NCI-H2081 treated with DMSO at 0.1 percent for 48 hours (cell line): ENCODE measurements around the gene ASNSD1.

Source experiments
- DNase-seq: peaks from one replicate; lab custom pipeline; 2025; lab: John Stamatoyannopoulos, UW

The ASNSD1 gene

DNA sequence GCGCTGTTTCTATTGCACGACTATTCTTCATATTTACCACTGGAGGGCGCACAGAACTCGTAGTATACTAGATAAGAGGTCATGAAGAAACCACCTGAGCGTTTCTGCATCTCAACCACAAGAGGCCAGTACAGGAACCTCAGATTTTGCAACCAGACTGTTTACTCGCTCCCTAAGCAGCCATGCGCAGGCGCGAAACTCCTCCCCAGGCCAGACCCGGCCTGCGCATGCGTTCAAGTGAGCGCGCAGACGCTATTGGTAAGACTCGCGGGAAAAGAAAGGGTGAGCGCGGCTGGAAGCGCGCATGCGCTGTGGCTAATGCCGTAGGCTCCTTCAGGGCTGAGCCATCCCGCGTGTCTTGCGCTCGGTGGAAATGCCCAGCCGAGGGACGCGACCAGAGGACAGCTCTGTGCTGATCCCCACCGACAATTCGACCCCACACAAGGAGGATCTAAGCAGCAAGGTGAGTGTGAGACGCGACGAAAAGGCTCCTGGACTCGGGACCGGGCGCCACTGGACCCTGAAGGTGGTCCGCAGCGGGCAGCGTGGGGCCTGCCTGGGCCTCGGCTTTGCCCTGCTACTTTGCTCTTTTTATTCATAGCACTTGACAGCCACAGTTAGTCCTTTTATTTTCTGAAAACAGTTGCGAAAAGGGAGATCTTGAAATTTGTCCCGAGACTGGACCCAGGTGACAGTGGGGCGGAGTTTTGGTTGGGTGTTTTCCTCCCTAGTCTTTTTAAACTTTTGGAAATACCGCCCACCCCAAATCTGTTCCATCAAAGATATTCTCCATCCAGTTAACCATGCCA, at the start of gene ASNSD1:
Gene ASNSD1 (plus strand): TSS at position 312 of the 809 bp plus-strand sequence. CDS start 4,674 bp downstream, outside the sequence.
- peak; percentile 98 for DNase-seq

DNA sequence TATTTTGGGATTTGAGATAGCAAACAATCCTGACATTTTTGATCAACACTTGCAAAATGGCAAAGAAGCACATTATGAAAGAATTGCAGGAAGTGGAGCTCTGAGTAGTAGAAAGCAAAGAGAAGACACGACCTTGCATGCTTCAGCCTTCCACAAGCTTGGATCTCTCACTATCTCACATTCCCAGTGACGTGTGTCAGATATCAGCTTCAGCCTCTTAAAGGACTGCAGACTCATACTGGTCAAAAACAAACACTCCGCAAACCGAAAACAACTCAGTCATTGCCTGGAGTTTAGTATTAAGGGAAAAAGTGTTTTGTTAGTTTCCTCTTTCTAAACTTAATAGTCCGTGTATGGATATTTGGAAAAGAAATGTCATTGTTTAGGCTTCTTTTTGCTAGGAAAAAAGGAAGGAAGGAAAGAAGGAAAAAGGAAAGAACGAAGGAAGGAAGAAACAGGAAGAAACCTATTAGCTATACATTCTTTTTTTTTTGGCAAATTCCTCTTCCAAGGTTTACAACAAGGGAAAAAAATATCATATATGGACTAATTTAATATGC, 48.1 kb upstream of the ASNSD1 start:
- no peak for DNase-seq

DNA sequence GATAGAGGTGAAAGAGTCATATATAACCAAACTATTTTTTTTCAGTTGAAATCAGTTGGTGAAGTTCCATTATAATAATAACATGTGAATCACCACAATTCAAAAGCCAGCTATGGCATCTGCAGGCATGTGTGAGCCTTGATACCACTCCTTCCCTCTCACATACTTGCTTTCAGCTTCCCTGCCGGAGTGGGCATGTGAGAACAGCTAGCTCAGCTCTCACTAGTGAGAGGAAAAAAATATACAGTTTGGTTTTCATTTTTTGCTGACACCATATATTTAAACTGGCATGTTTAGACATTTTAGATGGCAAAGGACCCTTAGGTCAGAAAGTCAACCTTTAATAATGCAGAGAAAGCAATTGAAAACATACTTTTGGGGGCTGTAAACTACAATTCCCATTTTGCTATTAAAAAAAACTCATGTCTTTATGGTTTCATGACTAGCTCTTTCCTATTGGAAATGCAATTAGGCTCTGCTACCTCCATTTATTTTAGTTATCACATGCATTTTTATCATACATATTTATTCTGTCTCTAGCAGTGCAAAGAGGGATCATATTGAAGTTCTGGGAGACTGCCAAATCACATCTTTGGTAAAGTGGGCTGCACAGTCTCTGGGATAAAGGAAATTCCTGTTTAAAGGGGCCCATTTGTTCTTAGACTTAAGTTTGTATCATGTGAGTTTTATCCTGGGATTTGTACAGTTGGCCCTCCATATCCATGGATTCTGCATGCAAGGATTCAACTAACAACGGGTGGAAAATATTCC, 47.4 kb upstream of the ASNSD1 start:
- DNase-seq, result no peak

DNA sequence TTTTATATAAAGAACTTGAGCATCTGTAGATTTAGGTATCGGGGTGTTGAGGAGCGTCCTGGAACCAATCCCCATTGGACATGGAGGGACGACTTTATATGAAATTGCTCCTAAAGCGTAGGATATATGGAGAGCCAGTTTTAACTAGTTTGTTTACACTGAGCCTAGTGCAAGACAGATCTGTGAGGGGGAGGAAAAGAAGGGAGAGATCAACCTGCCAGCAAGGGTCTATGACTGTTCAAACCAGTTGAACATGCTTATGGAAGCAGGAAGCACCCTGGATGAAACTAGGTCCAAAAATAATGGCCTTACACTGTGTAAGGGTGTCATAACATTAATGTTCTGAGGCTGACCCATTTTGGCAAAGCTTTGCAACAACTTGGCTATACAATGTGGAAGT, 46.7 kb upstream of the ASNSD1 start:
- DNase-seq, result no peak

- no peak for DNase-seq
These were observed 43.1 kb upstream of the ASNSD1 start for GRCh38 chr2:189618197-189618596.

DNA sequence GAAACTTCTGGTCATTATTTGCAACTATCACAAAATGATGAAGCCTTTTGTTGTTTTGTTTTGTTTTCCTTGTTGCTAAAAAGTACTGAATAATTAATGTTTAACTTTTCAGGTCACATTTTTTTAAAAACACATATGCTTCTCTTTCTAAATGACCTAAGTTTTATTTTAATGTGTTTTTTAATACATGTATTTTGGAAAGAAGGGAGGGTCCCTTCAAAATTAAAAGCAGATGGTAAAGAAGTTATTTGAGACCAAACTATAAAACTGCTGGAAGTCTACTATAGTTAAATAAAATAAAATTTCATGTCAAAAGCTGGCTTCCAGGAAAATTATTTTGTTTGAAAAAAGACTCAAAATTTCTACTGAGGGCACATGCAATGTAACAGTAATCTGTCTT, 39.5 kb upstream of the ASNSD1 start:
- no peak for DNase-seq

GRCh38 chr2:189623049-189623448, 38.2 kb upstream of the ASNSD1 start:
- DNase-seq, result no peak

GRCh38 chr2:189624648-189625355, 36.5 kb upstream of the ASNSD1 start:
- DNase-seq, result no peak

DNA sequence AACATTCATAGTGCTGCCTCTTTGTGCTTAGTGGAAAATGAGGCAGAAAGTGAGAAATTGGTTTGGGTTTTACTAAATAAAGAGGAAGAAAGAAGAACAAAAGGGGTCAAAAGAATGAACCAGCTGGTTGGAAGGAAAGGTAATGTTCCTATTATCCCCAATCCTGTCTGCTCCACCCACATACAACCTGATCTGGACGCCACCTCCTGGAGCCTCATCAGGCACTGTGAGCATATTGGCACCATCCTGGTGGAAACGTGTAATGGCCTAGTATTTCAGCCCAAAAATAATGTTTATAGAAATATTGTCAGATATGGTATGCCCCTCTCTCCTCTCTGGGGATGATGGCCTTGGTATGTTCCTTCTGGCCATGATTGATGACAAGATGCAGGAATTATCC, 35.6 kb upstream of the ASNSD1 start:
- no peak for DNase-seq

GRCh38 chr2:189627789-189628188, 33.5 kb upstream of the ASNSD1 start:
- DNase-seq, result no peak

DNA sequence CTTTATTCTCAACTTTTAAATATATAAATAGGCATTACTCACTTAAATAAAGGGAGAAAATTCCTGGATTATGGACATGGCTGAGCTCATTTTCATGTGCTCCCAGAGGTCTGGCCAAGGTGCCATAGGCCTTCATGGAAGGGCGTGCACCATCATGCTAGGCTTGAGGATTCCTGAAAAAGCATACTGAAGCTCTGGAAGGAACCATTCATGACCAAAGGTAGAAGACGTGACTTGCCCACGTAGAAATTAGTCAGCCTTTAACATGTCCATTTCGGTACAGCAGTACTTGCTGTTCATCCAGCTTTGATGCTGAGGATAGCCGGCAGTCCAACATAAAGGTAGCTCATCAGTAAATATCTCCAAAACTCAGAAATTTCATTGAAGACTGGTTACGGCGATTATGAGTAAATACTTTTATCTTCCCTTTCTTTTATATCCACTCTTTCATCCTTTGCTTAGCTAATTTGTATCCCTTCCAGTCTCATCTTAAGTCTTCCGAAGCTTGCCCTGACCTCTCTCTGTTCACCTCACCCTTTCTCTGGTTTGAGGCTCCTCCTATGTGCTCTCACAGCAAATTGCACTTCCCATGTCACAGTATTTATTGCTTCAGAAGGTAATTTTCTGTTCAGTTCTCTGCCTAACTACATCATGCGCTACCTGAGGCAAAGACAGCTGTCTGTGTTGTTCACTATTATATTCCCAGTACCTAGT, 32.3 kb upstream of the ASNSD1 start:
- no peak for DNase-seq

- DNase-seq, result no peak
These were observed 31.5 kb upstream of the ASNSD1 start for GRCh38 chr2:189629531-189630453.

DNA sequence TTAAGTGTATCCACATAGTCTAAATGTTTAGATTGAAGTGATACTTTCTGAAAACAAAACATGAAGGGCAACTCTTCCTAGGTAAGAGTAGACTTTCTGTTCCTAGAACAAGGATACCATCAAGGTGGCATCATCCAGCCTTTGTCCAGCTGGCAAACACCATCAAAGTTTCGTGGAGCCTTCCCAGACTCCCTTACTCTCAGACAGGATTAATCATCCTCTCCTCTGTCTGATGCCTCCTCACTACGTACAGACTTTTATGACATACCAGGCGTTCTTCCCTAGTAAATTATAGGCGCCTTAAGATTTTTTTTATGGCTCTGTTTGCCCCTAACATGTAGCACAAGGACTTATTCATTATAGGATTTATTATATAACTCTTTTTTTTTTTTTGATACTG, 29.4 kb upstream of the ASNSD1 start:
- DNase-seq, result no peak

DNA sequence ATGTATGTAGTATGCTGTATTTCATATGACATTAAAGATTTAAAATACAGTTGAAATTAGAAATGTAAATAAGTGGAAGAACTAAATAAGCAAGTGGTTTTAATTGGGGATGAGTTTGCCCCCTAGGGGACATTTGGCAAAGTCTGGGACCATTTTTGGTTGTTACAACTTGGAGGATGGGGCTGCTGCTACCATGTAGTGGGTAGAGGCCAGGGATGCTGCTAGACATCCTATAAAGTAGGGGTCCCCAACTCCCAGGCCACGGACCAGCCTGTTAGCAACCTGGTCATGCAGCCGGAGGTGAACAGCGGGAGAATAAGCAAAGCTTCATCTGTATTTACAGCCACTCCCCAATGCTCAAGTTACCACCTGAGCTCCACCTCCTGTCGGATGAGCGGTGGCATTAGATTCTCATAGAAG, 27.9 kb upstream of the ASNSD1 start:
- no peak for DNase-seq

DNA sequence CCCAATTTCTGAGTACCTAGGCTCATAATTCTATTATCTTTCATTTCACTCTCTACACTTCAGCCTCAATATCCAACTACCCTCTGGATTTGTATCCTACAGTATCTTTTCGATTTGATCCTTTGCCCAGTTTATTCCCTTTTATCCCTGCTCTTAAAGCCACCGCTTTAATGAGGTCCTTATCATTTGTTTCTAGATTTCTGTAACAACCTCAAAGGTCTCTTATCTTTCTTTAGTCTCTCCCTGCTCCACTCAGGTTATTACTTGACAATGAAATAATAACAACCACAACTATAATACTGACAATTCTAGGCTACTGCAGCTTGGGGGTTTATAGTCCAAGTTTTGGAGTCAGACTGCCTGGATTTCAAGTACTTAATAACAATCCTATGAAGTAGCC, 25.9 kb upstream of the ASNSD1 start:
- no peak for DNase-seq

DNA sequence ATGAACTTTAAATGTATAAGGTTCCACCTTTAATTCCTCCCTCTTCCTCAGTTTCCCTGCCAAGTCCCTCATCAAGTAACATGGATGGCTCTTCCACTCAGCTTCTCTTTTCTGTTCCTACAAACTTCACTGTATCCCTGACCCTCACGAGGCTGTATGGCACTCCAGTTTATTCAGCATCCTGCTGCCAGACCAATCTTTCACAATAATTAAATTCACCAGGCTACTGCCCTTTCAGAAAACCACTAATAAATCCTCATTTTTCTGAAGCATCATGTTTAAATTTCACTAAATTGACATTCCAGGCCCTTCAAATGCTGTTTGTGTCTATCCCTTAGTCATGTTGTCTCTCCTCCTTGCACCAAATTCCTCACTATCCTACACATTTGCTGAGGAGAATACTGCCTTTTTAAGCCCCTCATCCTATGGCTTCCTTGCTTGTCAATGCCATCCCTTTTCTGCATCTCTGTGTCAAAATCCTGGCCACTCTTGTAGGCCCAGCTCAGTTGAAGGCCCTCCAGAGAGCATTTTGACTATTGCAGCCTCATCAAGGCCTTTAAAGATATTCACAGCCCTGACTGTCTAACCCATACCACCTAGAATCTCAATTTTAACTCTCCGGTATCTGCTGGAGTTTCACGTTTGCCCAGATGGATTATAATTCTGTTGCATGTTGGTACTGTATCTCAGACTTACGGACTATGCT, 22.8 kb upstream of the ASNSD1 start:
- DNase-seq, result no peak

DNA sequence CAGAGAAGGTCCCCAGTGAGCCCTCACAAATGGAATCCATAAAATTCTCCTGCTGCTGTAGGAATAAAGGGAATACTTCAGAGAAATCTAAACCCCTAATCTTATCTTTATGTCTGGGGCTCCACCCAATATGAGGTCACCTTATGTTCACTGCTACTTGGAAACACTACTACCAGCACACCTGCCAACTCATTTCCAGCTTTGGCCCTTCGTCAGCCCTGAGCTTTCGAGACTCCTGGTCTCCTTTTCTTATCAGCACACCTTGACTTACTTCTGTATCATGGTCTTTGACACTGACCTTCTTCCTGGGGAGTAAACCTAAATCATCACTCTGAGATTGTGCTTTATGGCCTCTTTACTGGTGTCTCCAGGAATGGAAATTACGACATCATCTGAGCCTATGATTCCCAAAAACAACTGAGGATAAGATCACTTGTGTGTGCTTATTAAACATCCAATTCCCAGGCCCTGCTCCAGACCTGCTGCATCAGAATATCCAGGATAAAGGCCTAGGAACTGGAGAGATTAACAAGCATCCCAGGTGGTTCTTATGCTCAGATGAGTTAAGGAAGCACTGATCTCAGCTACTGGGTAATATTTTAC, 22.2 kb upstream of the ASNSD1 start:
- no peak for DNase-seq

- DNase-seq, result no peak
These were observed 20.3 kb upstream of the ASNSD1 start for GRCh38 chr2:189641002-189641401.

DNA sequence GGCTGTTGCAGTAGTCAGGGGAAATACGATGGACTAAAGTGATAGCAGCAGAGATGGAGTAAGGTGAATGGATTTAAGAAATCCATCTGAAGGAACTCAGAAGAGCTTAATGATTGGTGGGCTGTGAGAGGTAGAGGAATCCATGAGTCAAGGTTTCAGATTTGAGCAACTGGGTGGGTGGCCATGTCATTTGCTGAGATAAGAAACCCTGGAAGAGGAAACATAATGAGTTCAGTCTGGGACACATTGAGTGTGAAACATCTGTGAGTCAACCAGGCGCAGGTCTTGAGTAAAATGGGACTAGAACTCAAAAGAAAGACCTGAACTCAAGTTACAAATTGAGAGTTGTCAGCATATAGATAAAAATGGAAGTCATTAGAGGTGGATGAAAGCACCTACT, 19.7 kb upstream of the ASNSD1 start:
- no peak for DNase-seq

DNA sequence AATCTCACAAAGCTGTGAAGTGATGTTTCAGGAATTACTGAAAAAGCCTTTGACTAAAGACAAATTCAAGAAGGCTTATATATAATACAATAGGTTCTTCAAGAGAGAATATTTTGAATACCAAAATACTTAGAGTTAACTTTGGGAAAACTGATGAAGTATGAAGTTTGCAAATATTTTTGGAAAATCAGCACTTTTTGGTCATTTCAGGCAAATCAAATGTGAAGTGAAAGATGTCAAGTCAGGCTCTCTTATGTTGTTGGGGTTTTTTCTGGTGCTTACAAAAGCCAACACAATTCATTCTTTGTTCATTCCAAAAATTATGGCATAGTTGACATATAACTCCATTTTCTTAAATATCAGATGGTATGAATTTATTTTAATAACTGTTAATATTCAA, 14.7 kb upstream of the ASNSD1 start:
- no peak for DNase-seq
